Thyroid gland (tissue), 4 donors: ENCODE results near the gene MOB1B.

ENCODE experiments used
- POLR2A ChIP-seq, 2 donors: fragments of 450-650 bp; IDR thresholded peaks; one replicate each; pipeline ENCODE4 v1.6.1; 2017; ENCODE audit warnings: antibody characterized with exemption in 2 of 2, mild to moderate bottlenecking in 2 of 2, moderate library complexity in 1 of 2
- TF ChIP-seq, protein P1 (sequence below), 6 experiments: fragments of 200-600 bp in 3 of 6; fragments of 450-650 bp in 3 of 6; sonication (generic) in 3 of 6; IDR thresholded peaks; one replicate each; pipeline ENCODE4 v1.5.1; 2016 to 2019; ENCODE audit warnings: antibody characterized with exemption in 6 of 6, mild to moderate bottlenecking in 2 of 6, inconsistent platforms in 1 of 6, moderate library complexity in 1 of 6

DNA sequence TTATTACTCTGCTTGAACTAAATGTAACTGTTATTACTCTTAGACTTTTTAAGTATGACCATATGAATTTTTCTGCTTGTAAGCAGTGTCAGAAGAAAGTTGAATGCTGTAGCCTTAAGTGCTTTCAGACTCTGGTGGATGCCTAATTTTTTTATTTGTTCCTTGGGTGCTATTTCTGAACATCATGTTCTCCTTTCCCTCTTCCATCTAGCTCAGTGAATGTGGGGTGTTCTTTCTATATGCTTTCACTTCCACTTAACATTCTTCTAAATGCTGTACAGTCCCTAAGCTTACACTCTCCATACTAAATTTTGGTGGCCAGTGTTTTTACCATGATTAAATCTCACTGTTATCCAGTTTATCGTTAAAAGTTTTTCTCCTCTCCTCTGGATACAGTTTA is 94.9 kb downstream of the MOB1B start:
- TF ChIP-seq, protein P1, sequence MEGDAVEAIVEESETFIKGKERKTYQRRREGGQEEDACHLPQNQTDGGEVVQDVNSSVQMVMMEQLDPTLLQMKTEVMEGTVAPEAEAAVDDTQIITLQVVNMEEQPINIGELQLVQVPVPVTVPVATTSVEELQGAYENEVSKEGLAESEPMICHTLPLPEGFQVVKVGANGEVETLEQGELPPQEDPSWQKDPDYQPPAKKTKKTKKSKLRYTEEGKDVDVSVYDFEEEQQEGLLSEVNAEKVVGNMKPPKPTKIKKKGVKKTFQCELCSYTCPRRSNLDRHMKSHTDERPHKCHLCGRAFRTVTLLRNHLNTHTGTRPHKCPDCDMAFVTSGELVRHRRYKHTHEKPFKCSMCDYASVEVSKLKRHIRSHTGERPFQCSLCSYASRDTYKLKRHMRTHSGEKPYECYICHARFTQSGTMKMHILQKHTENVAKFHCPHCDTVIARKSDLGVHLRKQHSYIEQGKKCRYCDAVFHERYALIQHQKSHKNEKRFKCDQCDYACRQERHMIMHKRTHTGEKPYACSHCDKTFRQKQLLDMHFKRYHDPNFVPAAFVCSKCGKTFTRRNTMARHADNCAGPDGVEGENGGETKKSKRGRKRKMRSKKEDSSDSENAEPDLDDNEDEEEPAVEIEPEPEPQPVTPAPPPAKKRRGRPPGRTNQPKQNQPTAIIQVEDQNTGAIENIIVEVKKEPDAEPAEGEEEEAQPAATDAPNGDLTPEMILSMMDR (IDR thresholded peaks at IDR 0.05) = no peak
- no peak for TF ChIP-seq POLR2A (IDR thresholded peaks at IDR 0.05)
